HEK293T (cell line): Measurements from ENCODE around the gene PTPN4.

Source experiments
- ARNT ChIP-seq: fragments of 450-650 bp; IDR thresholded peaks from 2 replicates; pipeline ENCODE4 v1.6.1; 2017; ENCODE audit warnings: mild to moderate bottlenecking
- ELF4 ChIP-seq: fragments of 450-650 bp; IDR thresholded peaks from 2 replicates; pipeline ENCODE4 v1.6.1; 2017; ENCODE audit warnings: antibody characterized with exemption
- FOXM1 ChIP-seq: fragments of 450-650 bp; IDR thresholded peaks from 2 replicates; pipeline ENCODE4 v1.6.1; 2017; ENCODE audit warnings: mild to moderate bottlenecking, borderline replicate concordance
- NFRKB ChIP-seq: fragments of 450-650 bp; IDR thresholded peaks from 2 replicates; pipeline ENCODE4 v1.6.1; 2016; ENCODE audit warnings: mild to moderate bottlenecking, moderate library complexity
- SUZ12 ChIP-seq: fragments of 450-650 bp; IDR thresholded peaks from 2 replicates; pipeline ENCODE4 v1.6.1; 2016; ENCODE audit warnings: mild to moderate bottlenecking
- TARDBP ChIP-seq: fragments of 450-650 bp; IDR thresholded peaks from 2 replicates; pipeline ENCODE4 v1.6.1; 2016
- TF ChIP-seq, protein P1 (sequence below): fragments of 450-650 bp; IDR thresholded peaks from 2 replicates; pipeline ENCODE4 v1.6.1; 2016

DNA sequence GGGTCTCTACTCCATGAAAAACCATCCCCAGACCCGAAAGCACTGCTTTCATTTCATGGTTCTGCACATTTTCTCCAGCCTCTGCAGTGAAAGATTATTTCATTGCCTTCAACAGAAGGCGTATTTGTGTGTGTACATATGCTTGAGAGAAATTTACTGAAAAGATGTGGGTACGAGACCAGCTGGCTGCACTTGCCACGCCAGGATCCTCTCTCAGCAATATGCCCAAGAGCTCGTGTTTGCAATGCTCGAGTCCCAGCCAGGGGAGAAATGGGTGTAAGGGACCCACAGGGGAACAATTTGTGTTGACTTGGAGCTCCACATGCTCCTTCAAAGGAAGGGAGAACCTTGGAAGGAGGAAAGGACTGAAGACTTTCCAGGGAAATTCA, 43.4 kb upstream of the PTPN4 start:
- TF ChIP-seq TARDBP, result no peak
- TF ChIP-seq ELF4, result no peak
- no peak for TF ChIP-seq NFRKB
- no peak for TF ChIP-seq SUZ12
- TF ChIP-seq, protein P1, sequence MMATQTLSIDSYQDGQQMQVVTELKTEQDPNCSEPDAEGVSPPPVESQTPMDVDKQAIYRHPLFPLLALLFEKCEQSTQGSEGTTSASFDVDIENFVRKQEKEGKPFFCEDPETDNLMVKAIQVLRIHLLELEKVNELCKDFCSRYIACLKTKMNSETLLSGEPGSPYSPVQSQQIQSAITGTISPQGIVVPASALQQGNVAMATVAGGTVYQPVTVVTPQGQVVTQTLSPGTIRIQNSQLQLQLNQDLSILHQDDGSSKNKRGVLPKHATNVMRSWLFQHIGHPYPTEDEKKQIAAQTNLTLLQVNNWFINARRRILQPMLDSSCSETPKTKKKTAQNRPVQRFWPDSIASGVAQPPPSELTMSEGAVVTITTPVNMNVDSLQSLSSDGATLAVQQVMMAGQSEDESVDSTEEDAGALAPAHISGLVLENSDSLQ, result no peak
- no peak for TF ChIP-seq ARNT
- no peak for TF ChIP-seq FOXM1
